SK-N-SH (cell line): Measurements from ENCODE around the gene KBTBD4.

ENCODE experiments used
- CTCF ChIP-seq: fragments of 200-600 bp; sonication (generic); IDR thresholded peaks from 2 replicates; pipeline ENCODE4 v1.6.1; 2017; ENCODE audit warnings: antibody characterized with exemption, mild to moderate bottlenecking, moderate library complexity
- EP300 ChIP-seq, 2 experiments: IDR thresholded peaks; 2 replicates each; pipeline versions ENCODE4 v1.4.0 to v1.6.1; 2012; ENCODE audit warnings: borderline replicate concordance in 1 of 2, low read depth in 1 of 2, low read length in 1 of 2
- FOSL2 ChIP-seq: IDR thresholded peaks from 2 replicates; pipeline ENCODE4 v1.4.0; 2012; ENCODE audit warnings: low read depth, mild to moderate bottlenecking, moderate library complexity, borderline replicate concordance
- JUND ChIP-seq: IDR thresholded peaks from 2 replicates; pipeline ENCODE4 v1.4.0; 2012
- PBX3 ChIP-seq: IDR thresholded peaks from 2 replicates; pipeline ENCODE4; 2012
- TEAD4 ChIP-seq: IDR thresholded peaks from 2 replicates; pipeline ENCODE4 v1.4.0; 2012; ENCODE audit warnings: mild to moderate bottlenecking, borderline replicate concordance; ENCODE audit not compliant: insufficient read depth
- TF ChIP-seq, protein P1 (sequence below): IDR thresholded peaks from 2 replicates; pipeline ENCODE4 v1.6.1; 2012; ENCODE audit warnings: mild to moderate bottlenecking, low read depth, low read length, moderate library complexity

DNA sequence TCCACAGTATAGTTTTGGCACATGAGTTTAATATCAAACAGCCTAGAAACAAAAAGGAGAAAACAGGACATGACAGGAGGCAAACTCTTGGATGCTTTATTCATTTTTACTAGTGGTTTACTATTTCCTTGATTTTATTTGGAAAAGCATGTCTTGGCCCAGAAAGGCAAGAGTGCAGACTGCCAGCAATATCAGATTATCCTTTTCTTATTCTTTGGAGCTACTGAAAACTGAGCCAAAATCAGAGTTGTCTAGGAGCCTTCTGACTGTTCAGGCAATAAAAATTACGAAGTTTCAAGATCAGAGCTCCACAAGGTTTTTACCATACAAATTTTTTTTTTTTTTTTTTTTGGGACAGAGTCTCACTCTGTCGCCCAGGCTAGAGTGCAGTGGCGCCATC, 41.9 kb downstream of the KBTBD4 start:
- TF ChIP-seq CTCF (no peak), PBX3 (no peak), FOSL2 (no peak), TEAD4 (no peak), JUND (no peak), EP300 (IDR thresholded peaks at IDR 0.05; ENCODE audit: borderline replicate concordance in 1 of 2, low read depth in 1 of 2, low read length in 1 of 2) (no peak)
- TF ChIP-seq, protein P1, sequence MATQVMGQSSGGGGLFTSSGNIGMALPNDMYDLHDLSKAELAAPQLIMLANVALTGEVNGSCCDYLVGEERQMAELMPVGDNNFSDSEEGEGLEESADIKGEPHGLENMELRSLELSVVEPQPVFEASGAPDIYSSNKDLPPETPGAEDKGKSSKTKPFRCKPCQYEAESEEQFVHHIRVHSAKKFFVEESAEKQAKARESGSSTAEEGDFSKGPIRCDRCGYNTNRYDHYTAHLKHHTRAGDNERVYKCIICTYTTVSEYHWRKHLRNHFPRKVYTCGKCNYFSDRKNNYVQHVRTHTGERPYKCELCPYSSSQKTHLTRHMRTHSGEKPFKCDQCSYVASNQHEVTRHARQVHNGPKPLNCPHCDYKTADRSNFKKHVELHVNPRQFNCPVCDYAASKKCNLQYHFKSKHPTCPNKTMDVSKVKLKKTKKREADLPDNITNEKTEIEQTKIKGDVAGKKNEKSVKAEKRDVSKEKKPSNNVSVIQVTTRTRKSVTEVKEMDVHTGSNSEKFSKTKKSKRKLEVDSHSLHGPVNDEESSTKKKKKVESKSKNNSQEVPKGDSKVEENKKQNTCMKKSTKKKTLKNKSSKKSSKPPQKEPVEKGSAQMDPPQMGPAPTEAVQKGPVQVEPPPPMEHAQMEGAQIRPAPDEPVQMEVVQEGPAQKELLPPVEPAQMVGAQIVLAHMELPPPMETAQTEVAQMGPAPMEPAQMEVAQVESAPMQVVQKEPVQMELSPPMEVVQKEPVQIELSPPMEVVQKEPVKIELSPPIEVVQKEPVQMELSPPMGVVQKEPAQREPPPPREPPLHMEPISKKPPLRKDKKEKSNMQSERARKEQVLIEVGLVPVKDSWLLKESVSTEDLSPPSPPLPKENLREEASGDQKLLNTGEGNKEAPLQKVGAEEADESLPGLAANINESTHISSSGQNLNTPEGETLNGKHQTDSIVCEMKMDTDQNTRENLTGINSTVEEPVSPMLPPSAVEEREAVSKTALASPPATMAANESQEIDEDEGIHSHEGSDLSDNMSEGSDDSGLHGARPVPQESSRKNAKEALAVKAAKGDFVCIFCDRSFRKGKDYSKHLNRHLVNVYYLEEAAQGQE, result no peak
